Neural progenitor cell (in vitro differentiated cells): ENCODE measurements around the gene KIAA2012. TPM values are rescaled to one million over a fixed set of nuclear protein-coding genes. Genes with fewer than 3 reads are reported as not detected.

Experiments
- DNase-seq: peaks from one replicate; pipeline ENCODE4 v3.0.0-alpha.2; 2016; ENCODE audit warnings: low spot score
- H2AFZ ChIP-seq: fragments of 200-600 bp; sonication (generic); replicated peaks from 2 replicates; pipeline ENCODE4 v1.6.1; 2016; ENCODE audit warnings: antibody characterized with exemption
- H3F3A ChIP-seq: fragments of 200-600 bp; sonication (generic); 2 replicates; pipeline ENCODE4 v1.6.1; 2016; ENCODE audit warnings: antibody characterized with exemption, low read depth
- H3K27ac ChIP-seq: fragments of 200-600 bp; sonication (generic); 2 replicates; pipeline ENCODE4 v1.5.1; 2016; ENCODE audit warnings: mild to moderate bottlenecking
- H3K27me3 ChIP-seq: fragments of 200-600 bp; sonication (generic); 2 replicates; pipeline ENCODE4 v1.6.1; 2016; ENCODE audit warnings: mild to moderate bottlenecking, moderate library complexity
- H3K36me3 ChIP-seq: fragments of 200-600 bp; sonication (generic); 2 replicates; pipeline ENCODE4 v1.5.1; 2016
- H3K4me1 ChIP-seq: fragments of 200-600 bp; sonication (generic); 2 replicates; pipeline ENCODE4 v1.6.1; 2016; ENCODE audit warnings: mixed run types
- H3K4me2 ChIP-seq: fragments of 200-600 bp; sonication (generic); 2 replicates; pipeline ENCODE4 v1.6.1; 2016
- H3K4me3 ChIP-seq: fragments of 200-600 bp; sonication (generic); 2 replicates; pipeline ENCODE4 v1.5.1; 2016
- H3K79me2 ChIP-seq: fragments of 200-600 bp; sonication (generic); 2 replicates; pipeline ENCODE4 v1.6.1; 2016; ENCODE audit warnings: low read depth
- H3K9ac ChIP-seq: fragments of 200-600 bp; sonication (generic); 2 replicates; pipeline ENCODE4 v1.6.1; 2016
- H3K9me3 ChIP-seq: fragments of 200-600 bp; sonication (generic); 2 replicates; pipeline ENCODE4 v1.5.1; 2016; ENCODE audit warnings: low read depth
- H4K20me1 ChIP-seq: fragments of 200-600 bp; sonication (generic); 2 replicates; pipeline ENCODE4 v1.6.1; 2016; ENCODE audit warnings: low read depth
- H3K27ac Mint-ChIP-seq: 3 replicates; pipeline ENCODE4 v1.8.0; 2021; ENCODE audit warnings: mixed read lengths
- H3K27me3 Mint-ChIP-seq: 2 replicates; pipeline ENCODE4 v1.8.0; 2022; ENCODE audit warnings: low read depth, mild to moderate bottlenecking, inconsistent platforms, moderate library complexity, mixed read lengths; ENCODE audit not compliant: insufficient read depth
- H3K36me3 Mint-ChIP-seq: 3 replicates; pipeline ENCODE4 v1.8.0; 2021; ENCODE audit warnings: mixed read lengths
- H3K4me1 Mint-ChIP-seq: 3 replicates; pipeline ENCODE4 v1.8.0; 2021; ENCODE audit warnings: mixed read lengths
- H3K4me3 Mint-ChIP-seq: 3 replicates; pipeline ENCODE4 v1.8.0; 2021; ENCODE audit warnings: mild to moderate bottlenecking, moderate library complexity, mixed read lengths
- H3K9me3 Mint-ChIP-seq: 3 replicates; pipeline ENCODE4 v1.8.0; 2020; ENCODE audit warnings: mixed read lengths
- CTCF ChIP-seq: fragments of 200-600 bp; sonication (generic); IDR thresholded peaks from 2 replicates; pipeline ENCODE4 v1.5.1; 2017; ENCODE audit warnings: antibody characterized with exemption, mild to moderate bottlenecking
- EZH2 ChIP-seq: fragments of 200-600 bp; sonication (generic); IDR thresholded peaks from 2 replicates; pipeline ENCODE4 v1.6.1; 2017; ENCODE audit warnings: antibody characterized with exemption, mild to moderate bottlenecking, moderate library complexity
- EZH2phosphoT487 ChIP-seq: fragments of 200-600 bp; sonication (generic); IDR thresholded peaks from 2 replicates; pipeline ENCODE4 v1.6.1; 2017; ENCODE audit warnings: antibody characterized with exemption
- total RNA-seq: library from RNA; depleted of rRNA; stranded (reverse); fragments of >200 nt; gene quantifications from 2 replicates; pipeline ENCODE4 v1.2.3, GENCODE V29; 2015; ENCODE audit warnings: low replicate concordance

The KIAA2012 gene
- total RNA-seq, 1 donor from 2014 or later: not detected

- H3K4me2 ChIP-seq: peak overlapping the region; percentile 8
- peaks cover 40% of the 10 kb centered on the region for H3K4me1 Mint-ChIP-seq
Observed at GRCh38 chr2:202025816-202026215, 47.2 kb upstream of the KIAA2012 start.

GRCh38 chr2:202026507-202026906 lies 46.5 kb upstream of the KIAA2012 start:
- Mint-ChIP-seq H3K4me1 (peaks cover 47% of the 10 kb centered on the region), H3K4me3 (peak overlapping the region; percentile 24), H3K36me3 (no peaks in the 10 kb centered on the region), H3K9me3 (no peaks in the 10 kb centered on the region), H3K27me3 (peaks cover 3% of the 10 kb centered on the region), H3K27ac (no peak overlapping the region)
- H3K4me2 ChIP-seq: peak overlapping the region; percentile 8
- peaks cover 49% of the 10 kb centered on the region for H3K4me1 ChIP-seq
- H4K20me1 ChIP-seq: no peaks in the 10 kb centered on the region
- H3K27me3 ChIP-seq: no peaks in the 10 kb centered on the region
- no peak for DNase-seq
- H3K36me3 ChIP-seq: no peaks in the 10 kb centered on the region
- H3K4me3 ChIP-seq: no peak overlapping the region
- H3K9ac ChIP-seq: no peak overlapping the region
- H3F3A ChIP-seq: peaks cover 52% of the 10 kb centered on the region
- no peaks in the 10 kb centered on the region for H3K9me3 ChIP-seq
- no peak overlapping the region for H2AFZ ChIP-seq
- TF ChIP-seq CTCF: no peak
- TF ChIP-seq EZH2phosphoT487: no peak
- TF ChIP-seq EZH2: no peak
- H3K79me2 ChIP-seq: peaks cover 10% of the 10 kb centered on the region
- H3K27ac ChIP-seq: no peak overlapping the region

More at GRCh38 chr2:202025816-202026215, 47.2 kb upstream of the KIAA2012 start:
- Histone ChIP-seq H2AFZ (no peak overlapping the region), H3K79me2 (peaks cover 4% of the 10 kb centered on the region), H3K27me3 (no peaks in the 10 kb centered on the region), H3K36me3 (no peaks in the 10 kb centered on the region), H3F3A (peaks cover 50% of the 10 kb centered on the region), H3K27ac (no peak overlapping the region), H3K9ac (no peak overlapping the region), H3K4me1 (peaks cover 42% of the 10 kb centered on the region), H3K4me3 (no peak overlapping the region), H3K9me3 (no peaks in the 10 kb centered on the region), H4K20me1 (no peaks in the 10 kb centered on the region)
- no peak for TF ChIP-seq CTCF
- no peak for TF ChIP-seq EZH2
- Mint-ChIP-seq H3K27ac (no peak overlapping the region), H3K36me3 (no peaks in the 10 kb centered on the region), H3K27me3 (peaks cover 3% of the 10 kb centered on the region), H3K9me3 (no peaks in the 10 kb centered on the region), H3K4me3 (no peak overlapping the region)
- DNase-seq: no peak

- Histone ChIP-seq H4K20me1 (peaks cover 16% of the 10 kb centered on the region), H3K27ac (no peak overlapping the region), H3K27me3 (no peaks in the 10 kb centered on the region), H3K4me3 (no peak overlapping the region), H3K4me2 (peak overlapping the region; percentile 83), H3K9ac (no peak overlapping the region), H3K4me1 (peaks cover 25% of the 10 kb centered on the region), H2AFZ (no peak overlapping the region), H3K79me2 (peaks cover 44% of the 10 kb centered on the region), H3K36me3 (no peaks in the 10 kb centered on the region), H3K9me3 (no peaks in the 10 kb centered on the region), H3F3A (peaks cover 46% of the 10 kb centered on the region)
- Mint-ChIP-seq H3K9me3 (no peaks in the 10 kb centered on the region), H3K4me3 (peak overlapping the region; percentile 16), H3K27ac (no peak overlapping the region), H3K36me3 (no peaks in the 10 kb centered on the region), H3K4me1 (peaks cover 29% of the 10 kb centered on the region), H3K27me3 (peaks cover 2% of the 10 kb centered on the region)
- no peak for DNase-seq
- TF ChIP-seq EZH2: no peak
- TF ChIP-seq CTCF: no peak
- no peak for TF ChIP-seq EZH2phosphoT487
Observed at GRCh38 chr2:202030691-202031090, 42.4 kb upstream of the KIAA2012 start.
